Loucy (cell line): ENCODE measurements around the gene H1-8.

Source experiments
- H2AFZ ChIP-seq: fragments of 200-600 bp; sonication (generic); 2 replicates; pipeline ENCODE4 v1.6.0; 2016; ENCODE audit warnings: antibody characterized with exemption, mild to moderate bottlenecking, low read length, moderate library complexity
- H3F3A ChIP-seq: fragments of 200-600 bp; 2 replicates; pipeline ENCODE4 v1.6.0; 2016; ENCODE audit warnings: antibody characterized with exemption, low read depth, mild to moderate bottlenecking
- H3K27me3 ChIP-seq: fragments of 200-600 bp; sonication (generic); 2 replicates; pipeline ENCODE4 v1.6.1; 2014; ENCODE audit warnings: low read length, mild to moderate bottlenecking; ENCODE audit not compliant: insufficient read depth, poor library complexity, severe bottlenecking
- H3K36me3 ChIP-seq: fragments of 200-600 bp; sonication (generic); 2 replicates; pipeline ENCODE4 v1.6.1; 2016; ENCODE audit warnings: low read length; ENCODE audit not compliant: insufficient read depth
- H3K4me1 ChIP-seq: fragments of 200-600 bp; sonication (generic); 2 replicates; pipeline ENCODE4 v1.5.1; 2014; ENCODE audit warnings: low read length, mild to moderate bottlenecking; ENCODE audit not compliant: insufficient read depth, poor library complexity, severe bottlenecking
- H3K4me2 ChIP-seq: fragments of 200-600 bp; sonication (generic); 2 replicates; pipeline ENCODE4 v1.6.0; 2014; ENCODE audit warnings: antibody characterized with exemption, low read length, low read depth, mild to moderate bottlenecking; ENCODE audit not compliant: poor library complexity, severe bottlenecking
- H3K4me3 ChIP-seq: fragments of 200-600 bp; sonication (generic); 2 replicates; pipeline ENCODE4 v1.5.1; 2014; ENCODE audit warnings: low read length, mild to moderate bottlenecking, mixed read lengths; ENCODE audit not compliant: poor library complexity, severe bottlenecking
- H3K79me2 ChIP-seq: fragments of 200-600 bp; sonication (generic); 2 replicates; pipeline ENCODE4 v1.6.1; 2014; ENCODE audit warnings: low read length; ENCODE audit not compliant: insufficient read depth
- H3K9ac ChIP-seq: fragments of 200-600 bp; sonication (generic); 2 replicates; pipeline ENCODE4 v1.6.0; 2014; ENCODE audit warnings: mild to moderate bottlenecking, low read depth, low read length, moderate library complexity; ENCODE audit not compliant: poor library complexity, severe bottlenecking
- H3K9me2 ChIP-seq: fragments of 200-600 bp; sonication (generic); replicated peaks from 2 replicates; pipeline ENCODE4 v1.6.1; 2016; ENCODE audit warnings: low read depth, low read length, mixed read lengths
- H3K9me3 ChIP-seq: fragments of 200-600 bp; sonication (generic); 2 replicates; pipeline ENCODE4 v1.6.1; 2014; ENCODE audit warnings: mild to moderate bottlenecking, antibody characterized with exemption, low read length, low read depth; ENCODE audit not compliant: insufficient read depth
- H4K20me1 ChIP-seq: fragments of 200-600 bp; sonication (generic); 2 replicates; pipeline ENCODE4 v1.6.0; 2014; ENCODE audit warnings: antibody characterized with exemption, low read length, mild to moderate bottlenecking; ENCODE audit not compliant: insufficient read depth, poor library complexity, severe bottlenecking
- EZH2phosphoT487 ChIP-seq: fragments of 200-600 bp; IDR thresholded peaks from 2 replicates; pipeline ENCODE4 v1.6.1; 2018; ENCODE audit warnings: antibody characterized with exemption, mild to moderate bottlenecking, moderate library complexity, borderline replicate concordance
- TF ChIP-seq, protein P1 (sequence below): fragments of 200-600 bp; sonication (generic); conservative IDR thresholded peaks from 2 replicates; pipeline ENCODE4 v1.5.1; 2014; ENCODE audit warnings: mild to moderate bottlenecking, antibody characterized with exemption, low read length

Gene H1-8

DNA sequence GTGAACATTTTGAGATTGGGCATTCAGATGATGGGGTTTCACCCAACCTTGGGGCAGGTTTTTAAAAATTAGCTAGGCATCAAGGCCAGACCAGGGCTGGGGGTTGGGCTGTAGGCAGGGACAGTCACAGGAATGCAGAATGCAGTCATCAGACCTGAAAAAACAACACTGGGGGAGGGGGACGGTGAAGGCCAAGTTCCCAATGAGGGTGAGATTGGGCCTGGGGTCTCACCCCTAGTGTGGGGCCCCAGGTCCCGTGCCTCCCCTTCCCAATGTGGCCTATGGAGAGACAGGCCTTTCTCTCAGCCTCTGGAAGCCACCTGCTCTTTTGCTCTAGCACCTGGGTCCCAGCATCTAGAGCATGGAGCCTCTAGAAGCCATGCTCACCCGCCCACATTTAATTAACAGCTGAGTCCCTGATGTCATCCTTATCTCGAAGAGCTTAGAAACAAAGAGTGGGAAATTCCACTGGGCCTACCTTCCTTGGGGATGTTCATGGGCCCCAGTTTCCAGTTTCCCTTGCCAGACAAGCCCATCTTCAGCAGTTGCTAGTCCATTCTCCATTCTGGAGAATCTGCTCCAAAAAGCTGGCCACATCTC lies 8.4 kb upstream of the H1-8 start:
- Histone ChIP-seq H3K4me3 (no peak overlapping the region), H4K20me1 (no peaks in the 10 kb centered on the region), H3K36me3 (no peaks in the 10 kb centered on the region), H3K9me2 (no peaks in the 10 kb centered on the region), H3K4me1 (no peaks in the 10 kb centered on the region), H3F3A (no peaks in the 10 kb centered on the region), H3K79me2 (no peaks in the 10 kb centered on the region), H3K9ac (no peak overlapping the region), H3K4me2 (no peak overlapping the region), H3K27me3 (no peaks in the 10 kb centered on the region), H2AFZ (no peak overlapping the region), H3K9me3 (no peaks in the 10 kb centered on the region)
- TF ChIP-seq, protein P1, sequence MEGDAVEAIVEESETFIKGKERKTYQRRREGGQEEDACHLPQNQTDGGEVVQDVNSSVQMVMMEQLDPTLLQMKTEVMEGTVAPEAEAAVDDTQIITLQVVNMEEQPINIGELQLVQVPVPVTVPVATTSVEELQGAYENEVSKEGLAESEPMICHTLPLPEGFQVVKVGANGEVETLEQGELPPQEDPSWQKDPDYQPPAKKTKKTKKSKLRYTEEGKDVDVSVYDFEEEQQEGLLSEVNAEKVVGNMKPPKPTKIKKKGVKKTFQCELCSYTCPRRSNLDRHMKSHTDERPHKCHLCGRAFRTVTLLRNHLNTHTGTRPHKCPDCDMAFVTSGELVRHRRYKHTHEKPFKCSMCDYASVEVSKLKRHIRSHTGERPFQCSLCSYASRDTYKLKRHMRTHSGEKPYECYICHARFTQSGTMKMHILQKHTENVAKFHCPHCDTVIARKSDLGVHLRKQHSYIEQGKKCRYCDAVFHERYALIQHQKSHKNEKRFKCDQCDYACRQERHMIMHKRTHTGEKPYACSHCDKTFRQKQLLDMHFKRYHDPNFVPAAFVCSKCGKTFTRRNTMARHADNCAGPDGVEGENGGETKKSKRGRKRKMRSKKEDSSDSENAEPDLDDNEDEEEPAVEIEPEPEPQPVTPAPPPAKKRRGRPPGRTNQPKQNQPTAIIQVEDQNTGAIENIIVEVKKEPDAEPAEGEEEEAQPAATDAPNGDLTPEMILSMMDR, result no peak
- TF ChIP-seq EZH2phosphoT487, result no peak

DNA sequence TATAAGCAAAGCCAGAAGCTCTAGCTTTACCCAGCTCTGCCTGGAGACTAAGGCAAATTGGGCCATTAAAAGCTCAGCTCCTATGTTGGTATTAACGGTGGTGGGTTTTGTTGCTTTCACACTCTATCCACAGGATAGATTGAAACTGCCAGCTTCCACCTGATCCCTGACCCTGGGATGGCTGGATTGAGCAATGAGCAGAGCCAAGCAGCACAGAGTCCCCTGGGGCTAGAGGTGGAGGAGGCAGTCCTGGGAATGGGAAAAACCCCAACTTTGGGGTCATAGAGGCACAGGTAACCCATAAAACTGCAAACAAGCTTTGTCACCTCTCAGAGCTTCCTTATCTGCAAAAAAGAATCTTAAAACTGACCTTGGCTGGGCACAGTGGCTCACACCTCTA lies 7.9 kb upstream of the H1-8 start:
- H3K9ac ChIP-seq, result no peak overlapping the region
- H3K36me3 ChIP-seq, result no peaks in the 10 kb centered on the region
- no peaks in the 10 kb centered on the region for H3K27me3 ChIP-seq
- no peaks in the 10 kb centered on the region for H3F3A ChIP-seq
- H3K9me3 ChIP-seq, result no peaks in the 10 kb centered on the region
- H3K9me2 ChIP-seq, result no peaks in the 10 kb centered on the region
- no peaks in the 10 kb centered on the region for H3K4me1 ChIP-seq
- no peak overlapping the region for H2AFZ ChIP-seq
- no peak overlapping the region for H3K4me3 ChIP-seq
- no peaks in the 10 kb centered on the region for H4K20me1 ChIP-seq
- H3K4me2 ChIP-seq, result no peak overlapping the region
- H3K79me2 ChIP-seq, result no peaks in the 10 kb centered on the region
- TF ChIP-seq, protein P1, result no peak
- no peak for TF ChIP-seq EZH2phosphoT487

DNA sequence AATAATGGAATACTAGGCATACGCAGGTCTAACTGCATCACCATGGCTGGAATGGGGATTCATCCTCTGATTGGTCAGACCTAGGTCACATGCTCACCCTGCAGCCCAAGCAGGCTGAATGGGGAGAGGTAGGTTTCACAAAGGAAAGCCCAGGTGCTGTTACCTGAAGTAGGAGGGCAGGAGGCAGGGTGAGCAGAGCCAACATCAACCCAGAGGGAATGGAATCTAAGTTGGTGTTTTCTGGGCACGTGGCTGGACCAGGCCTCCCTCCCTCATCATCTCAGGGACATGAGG lies 6.7 kb upstream of the H1-8 start:
- Histone ChIP-seq H3K9me2 (no peaks in the 10 kb centered on the region), H3K4me1 (no peaks in the 10 kb centered on the region), H3K4me3 (no peak overlapping the region), H4K20me1 (no peaks in the 10 kb centered on the region), H3K9ac (no peak overlapping the region), H3K4me2 (no peak overlapping the region), H3K9me3 (no peaks in the 10 kb centered on the region), H3K79me2 (no peaks in the 10 kb centered on the region), H3K27me3 (no peaks in the 10 kb centered on the region), H3F3A (no peaks in the 10 kb centered on the region), H2AFZ (no peak overlapping the region), H3K36me3 (no peaks in the 10 kb centered on the region)
- TF ChIP-seq EZH2phosphoT487, result no peak
- TF ChIP-seq, protein P1, result no peak
